WTC11 (cell line): ENCODE measurements around the gene RASGRF2. TPM values are rescaled to one million over a fixed set of nuclear protein-coding genes. Genes with fewer than 3 reads are reported as not detected.

ENCODE experiments used
- ATAC-seq: fragments of 200-7000 bp; cut with Tn5 transposase; 2 replicates; pipeline ENCODE4 v1.10.0; 2021; ENCODE audit warnings: mild to moderate bottlenecking, moderate library complexity
- CTCF ChIA-PET: fragments of 300-600 bp; sonication (Branson Sonifier 250); formaldehyde crosslinking; loops from one replicate; lab custom pipeline; 2021; ENCODE audit warnings: antibody characterized with exemption; lab: Charles Lee
- POLR2A ChIA-PET: fragments of 350-600 bp; sonication (Branson Sonifier 250); formaldehyde crosslinking; loops from one replicate; lab custom pipeline; 2021; ENCODE audit warnings: antibody characterized with exemption; lab: Charles Lee
- DNase-seq: peaks from one replicate; pipeline ENCODE4 v3.0.0; 2021; ENCODE audit warnings: low spot score
- H3K27ac Mint-ChIP-seq: 2 replicates; pipeline ENCODE4 v1.8.0; 2021; ENCODE audit warnings: mixed read lengths
- H3K27me3 Mint-ChIP-seq: 2 replicates; pipeline ENCODE4 v1.8.0; 2021; ENCODE audit warnings: low read depth, mild to moderate bottlenecking, moderate library complexity, mixed read lengths
- H3K36me3 Mint-ChIP-seq: 2 replicates; pipeline ENCODE4 v1.8.0; 2021; ENCODE audit warnings: mixed read lengths
- H3K4me1 Mint-ChIP-seq: 2 replicates; pipeline ENCODE4 v1.8.0; 2022; ENCODE audit warnings: mixed read lengths
- H3K4me3 Mint-ChIP-seq: 2 replicates; pipeline ENCODE4 v1.8.0; 2021; ENCODE audit warnings: mild to moderate bottlenecking, moderate library complexity, mixed read lengths
- H3K9me3 Mint-ChIP-seq: 2 replicates; pipeline ENCODE4 v1.8.0; 2021; ENCODE audit warnings: mixed read lengths
- CBFB ChIP-seq: sonication (generic); formaldehyde crosslinking; IDR thresholded peaks from 2 replicates; pipeline ENCODE4 v1.8.1; 2022; ENCODE audit warnings: mild to moderate bottlenecking, low read depth, missing genetic modification reagents
- CREB1 ChIP-seq: sonication (generic); formaldehyde crosslinking; IDR thresholded peaks from 2 replicates; pipeline ENCODE4 v1.8.0; 2023; ENCODE audit warnings: mild to moderate bottlenecking, missing genetic modification reagents
- KAT7 ChIP-seq: sonication (generic); formaldehyde crosslinking; IDR thresholded peaks from 2 replicates; pipeline ENCODE4 v1.8.1; 2023; ENCODE audit warnings: missing genetic modification reagents, mild to moderate bottlenecking, borderline replicate concordance
- MXD4 ChIP-seq: fragments of 250-450 bp; sonication (Bioruptor Pico); IDR thresholded peaks from 2 replicates; pipeline ENCODE4 v1.8.0; 2021; ENCODE audit warnings: mild to moderate bottlenecking, moderate library complexity, borderline replicate concordance
- MYBL2 ChIP-seq: sonication (generic); formaldehyde crosslinking; IDR thresholded peaks from 2 replicates; pipeline ENCODE4 v1.8.1; 2023; ENCODE audit warnings: mild to moderate bottlenecking, moderate library complexity, missing genetic modification reagents
- NFE2L1 ChIP-seq: sonication (generic); formaldehyde crosslinking; IDR thresholded peaks from 2 replicates; pipeline ENCODE4 v1.8.1; 2023; ENCODE audit warnings: missing genetic modification reagents
- NFYB ChIP-seq: sonication (generic); formaldehyde crosslinking; conservative IDR thresholded peaks from 2 replicates; pipeline ENCODE4 v1.8.0; 2022; ENCODE audit warnings: low read depth, missing genetic modification reagents
- RELA ChIP-seq: sonication (generic); formaldehyde crosslinking; IDR thresholded peaks from 2 replicates; pipeline ENCODE4 v1.8.1; 2022; ENCODE audit warnings: missing genetic modification reagents, mild to moderate bottlenecking, borderline replicate concordance
- RORB ChIP-seq: fragments of 250-450 bp; sonication (Bioruptor Pico); IDR thresholded peaks from 2 replicates; pipeline ENCODE4 v1.9.0; 2021; ENCODE audit warnings: mild to moderate bottlenecking
- SOX15 ChIP-seq: fragments of 250-450 bp; sonication (Bioruptor Pico); IDR thresholded peaks from 2 replicates; pipeline ENCODE4 v1.9.0; 2021; ENCODE audit warnings: mild to moderate bottlenecking
- SP1 ChIP-seq: sonication (generic); formaldehyde crosslinking; conservative IDR thresholded peaks from 2 replicates; pipeline ENCODE4 v1.8.1; 2022; ENCODE audit warnings: missing genetic modification reagents
- TCF7 ChIP-seq: sonication (generic); formaldehyde crosslinking; IDR thresholded peaks from 2 replicates; pipeline ENCODE4 v1.8.0; 2022; ENCODE audit warnings: mild to moderate bottlenecking, low read depth, missing genetic modification reagents, moderate library complexity
- TEAD1 ChIP-seq: sonication (generic); formaldehyde crosslinking; IDR thresholded peaks from 2 replicates; pipeline ENCODE4 v1.8.0; 2022; ENCODE audit warnings: mild to moderate bottlenecking, missing genetic modification reagents
- ZNF263 ChIP-seq: sonication (generic); formaldehyde crosslinking; IDR thresholded peaks from 2 replicates; pipeline ENCODE4 v1.8.1; 2022; ENCODE audit warnings: low read depth, mild to moderate bottlenecking, moderate library complexity, missing genetic modification reagents
- total RNA-seq: library from RNA; stranded (reverse); gene quantifications from 3 replicates; pipeline ENCODE4 v1.2.3, GENCODE V29; 2021
- TF ChIP-seq, protein P1 (sequence below): sonication (generic); formaldehyde crosslinking; IDR thresholded peaks from 2 replicates; pipeline ENCODE4 v1.8.1; 2023; ENCODE audit warnings: mild to moderate bottlenecking, missing genetic modification reagents, moderate library complexity
- TF ChIP-seq, protein P2 (sequence below): sonication (generic); formaldehyde crosslinking; IDR thresholded peaks from 2 replicates; pipeline ENCODE4 v1.8.0; 2022; ENCODE audit warnings: mild to moderate bottlenecking, missing genetic modification reagents
- TF ChIP-seq, protein P3 (sequence below): fragments of 200-600 bp; IDR thresholded peaks from 2 replicates; pipeline ENCODE4 v1.8.0; 2022; ENCODE audit warnings: antibody characterized with exemption
- TF ChIP-seq, protein P4 (sequence below): sonication (generic); formaldehyde crosslinking; conservative IDR thresholded peaks from 2 replicates; pipeline ENCODE4 v1.8.1; 2023; ENCODE audit warnings: mild to moderate bottlenecking, low read depth, missing genetic modification reagents, moderate library complexity
- TF ChIP-seq, protein P5 (sequence below): fragments of 250-450 bp; sonication (Bioruptor Pico); IDR thresholded peaks from 2 replicates; pipeline ENCODE4 v1.9.0; 2021; ENCODE audit warnings: moderate library complexity, mild to moderate bottlenecking, inconsistent platforms, borderline replicate concordance
- TF ChIP-seq, protein P6 (sequence below): sonication (generic); formaldehyde crosslinking; IDR thresholded peaks from 2 replicates; pipeline ENCODE4 v1.8.0; 2023; ENCODE audit warnings: missing genetic modification reagents
- TF ChIP-seq, protein P7 (sequence below): sonication (generic); formaldehyde crosslinking; IDR thresholded peaks from 2 replicates; pipeline ENCODE4 v1.8.1; 2022; ENCODE audit warnings: missing genetic modification reagents, borderline replicate concordance

Gene RASGRF2
- total RNA-seq, 1 experiment from 2014 or later, result 17.6 TPM

DNA sequence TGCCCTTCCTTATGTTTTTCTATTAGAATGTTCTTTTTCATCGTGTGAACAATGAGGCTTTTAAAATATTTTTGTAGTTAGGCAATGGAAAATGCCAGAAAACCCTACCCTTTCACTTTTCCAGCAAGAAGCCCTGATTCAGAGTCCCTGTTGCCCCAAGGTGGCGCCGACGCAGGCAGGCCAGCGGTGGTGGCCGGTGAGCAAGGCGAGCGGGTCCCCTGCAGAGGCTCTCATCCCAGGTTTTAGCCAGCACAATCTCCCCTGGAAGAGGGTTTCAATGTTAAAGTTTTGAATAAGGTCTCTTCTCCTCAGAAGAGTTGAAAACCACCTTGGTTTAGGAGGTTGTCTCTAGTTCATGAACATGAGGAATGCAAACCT is 232.2 kb downstream of the RASGRF2 start:
- no peak for TF ChIP-seq MXD4 (CRISPR knock-in tag)
- TF ChIP-seq TCF7 (CRISPR knock-in tag), result no peak
- TF ChIP-seq, protein P1, sequence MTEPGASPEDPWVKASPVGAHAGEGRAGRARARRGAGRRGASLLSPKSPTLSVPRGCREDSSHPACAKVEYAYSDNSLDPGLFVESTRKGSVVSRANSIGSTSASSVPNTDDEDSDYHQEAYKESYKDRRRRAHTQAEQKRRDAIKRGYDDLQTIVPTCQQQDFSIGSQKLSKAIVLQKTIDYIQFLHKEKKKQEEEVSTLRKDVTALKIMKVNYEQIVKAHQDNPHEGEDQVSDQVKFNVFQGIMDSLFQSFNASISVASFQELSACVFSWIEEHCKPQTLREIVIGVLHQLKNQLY, result no peak
- TF ChIP-seq CBFB, result no peak
- no peak for TF ChIP-seq ZNF263 (CRISPR knock-in tag)
- no peak for TF ChIP-seq NFYB (CRISPR knock-in tag)
- TF ChIP-seq, protein P2, sequence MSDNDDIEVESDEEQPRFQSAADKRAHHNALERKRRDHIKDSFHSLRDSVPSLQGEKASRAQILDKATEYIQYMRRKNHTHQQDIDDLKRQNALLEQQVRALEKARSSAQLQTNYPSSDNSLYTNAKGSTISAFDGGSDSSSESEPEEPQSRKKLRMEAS (CRISPR knock-in tag), result no peak
- TF ChIP-seq, protein P3, sequence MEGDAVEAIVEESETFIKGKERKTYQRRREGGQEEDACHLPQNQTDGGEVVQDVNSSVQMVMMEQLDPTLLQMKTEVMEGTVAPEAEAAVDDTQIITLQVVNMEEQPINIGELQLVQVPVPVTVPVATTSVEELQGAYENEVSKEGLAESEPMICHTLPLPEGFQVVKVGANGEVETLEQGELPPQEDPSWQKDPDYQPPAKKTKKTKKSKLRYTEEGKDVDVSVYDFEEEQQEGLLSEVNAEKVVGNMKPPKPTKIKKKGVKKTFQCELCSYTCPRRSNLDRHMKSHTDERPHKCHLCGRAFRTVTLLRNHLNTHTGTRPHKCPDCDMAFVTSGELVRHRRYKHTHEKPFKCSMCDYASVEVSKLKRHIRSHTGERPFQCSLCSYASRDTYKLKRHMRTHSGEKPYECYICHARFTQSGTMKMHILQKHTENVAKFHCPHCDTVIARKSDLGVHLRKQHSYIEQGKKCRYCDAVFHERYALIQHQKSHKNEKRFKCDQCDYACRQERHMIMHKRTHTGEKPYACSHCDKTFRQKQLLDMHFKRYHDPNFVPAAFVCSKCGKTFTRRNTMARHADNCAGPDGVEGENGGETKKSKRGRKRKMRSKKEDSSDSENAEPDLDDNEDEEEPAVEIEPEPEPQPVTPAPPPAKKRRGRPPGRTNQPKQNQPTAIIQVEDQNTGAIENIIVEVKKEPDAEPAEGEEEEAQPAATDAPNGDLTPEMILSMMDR, result no peak
- no peak for TF ChIP-seq KAT7
- TF ChIP-seq, protein P4, sequence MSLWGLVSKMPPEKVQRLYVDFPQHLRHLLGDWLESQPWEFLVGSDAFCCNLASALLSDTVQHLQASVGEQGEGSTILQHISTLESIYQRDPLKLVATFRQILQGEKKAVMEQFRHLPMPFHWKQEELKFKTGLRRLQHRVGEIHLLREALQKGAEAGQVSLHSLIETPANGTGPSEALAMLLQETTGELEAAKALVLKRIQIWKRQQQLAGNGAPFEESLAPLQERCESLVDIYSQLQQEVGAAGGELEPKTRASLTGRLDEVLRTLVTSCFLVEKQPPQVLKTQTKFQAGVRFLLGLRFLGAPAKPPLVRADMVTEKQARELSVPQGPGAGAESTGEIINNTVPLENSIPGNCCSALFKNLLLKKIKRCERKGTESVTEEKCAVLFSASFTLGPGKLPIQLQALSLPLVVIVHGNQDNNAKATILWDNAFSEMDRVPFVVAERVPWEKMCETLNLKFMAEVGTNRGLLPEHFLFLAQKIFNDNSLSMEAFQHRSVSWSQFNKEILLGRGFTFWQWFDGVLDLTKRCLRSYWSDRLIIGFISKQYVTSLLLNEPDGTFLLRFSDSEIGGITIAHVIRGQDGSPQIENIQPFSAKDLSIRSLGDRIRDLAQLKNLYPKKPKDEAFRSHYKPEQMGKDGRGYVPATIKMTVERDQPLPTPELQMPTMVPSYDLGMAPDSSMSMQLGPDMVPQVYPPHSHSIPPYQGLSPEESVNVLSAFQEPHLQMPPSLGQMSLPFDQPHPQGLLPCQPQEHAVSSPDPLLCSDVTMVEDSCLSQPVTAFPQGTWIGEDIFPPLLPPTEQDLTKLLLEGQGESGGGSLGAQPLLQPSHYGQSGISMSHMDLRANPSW, result no peak
- no peak for TF ChIP-seq SOX15 (CRISPR knock-in tag)
- TF ChIP-seq RORB (CRISPR knock-in tag), result no peak
- TF ChIP-seq, protein P5, sequence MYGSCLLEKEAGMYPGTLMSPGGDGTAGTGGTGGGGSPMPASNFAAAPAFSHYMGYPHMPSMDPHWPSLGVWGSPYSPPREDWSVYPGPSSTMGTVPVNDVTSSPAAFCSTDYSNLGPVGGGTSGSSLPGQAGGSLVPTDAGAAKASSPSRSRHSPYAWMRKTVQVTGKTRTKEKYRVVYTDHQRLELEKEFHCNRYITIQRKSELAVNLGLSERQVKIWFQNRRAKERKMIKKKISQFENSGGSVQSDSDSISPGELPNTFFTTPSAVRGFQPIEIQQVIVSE, result no peak
- TF ChIP-seq RELA (CRISPR knock-in tag), result no peak
- DNase-seq (peak; percentile 35), ATAC-seq (peak; percentile 39)
- H3K9me3 Mint-ChIP-seq, result no peaks in the 10 kb centered on the region
- peaks cover 4% of the 10 kb centered on the region for H3K27me3 Mint-ChIP-seq
- H3K4me1 Mint-ChIP-seq, result peaks cover 42% of the 10 kb centered on the region
- H3K36me3 Mint-ChIP-seq, result no peaks in the 10 kb centered on the region
- ChIA-PET CTCF (interaction anchor here (0.9 to 1.8 kb wide), 4 partner anchors 13 to 505 kb away, joined by 3 to 8 read pairs (median 4); no protein-coding TSS in a partner anchor), POLR2A (no interaction called here)
- H3K4me3 Mint-ChIP-seq, result no peak overlapping the region
- no peak overlapping the region for H3K27ac Mint-ChIP-seq

DNA sequence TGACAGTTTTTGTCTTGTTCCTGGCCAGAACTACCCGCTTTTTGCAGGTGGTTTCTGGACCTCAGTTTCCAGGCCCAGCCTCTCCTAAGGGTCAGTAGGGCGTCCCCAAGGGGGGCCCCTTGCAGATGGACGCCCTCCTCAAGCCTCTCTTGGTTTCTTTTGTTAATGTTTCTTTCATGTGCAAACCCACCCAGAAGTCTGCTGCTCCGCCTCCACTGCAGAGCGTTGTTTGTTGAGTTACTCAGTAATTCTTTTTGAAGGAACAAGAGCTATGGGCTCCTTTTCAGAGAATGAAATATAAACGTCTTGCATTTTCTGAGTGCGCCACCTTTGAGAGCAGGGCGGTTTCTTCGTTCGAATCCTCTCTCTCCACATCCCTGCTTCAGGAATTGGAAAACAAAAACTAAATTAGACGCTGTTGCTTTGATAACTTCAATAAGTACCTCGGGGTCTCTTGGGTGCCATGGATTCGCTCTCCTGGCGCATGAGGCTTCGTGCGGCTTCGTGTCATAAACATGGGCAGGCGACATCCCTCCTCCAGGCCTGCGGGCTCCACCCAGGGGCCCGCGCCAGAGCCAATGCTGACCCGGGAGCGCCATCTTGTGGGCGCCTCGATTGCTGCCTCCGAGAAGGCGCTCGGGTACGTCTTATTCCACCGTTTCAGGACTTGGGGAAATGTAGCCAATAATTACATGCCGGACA is 234.6 kb downstream of the RASGRF2 start:
- Mint-ChIP-seq H3K27me3 (peaks cover 4% of the 10 kb centered on the region), H3K27ac (no peak overlapping the region), H3K4me1 (peaks cover 34% of the 10 kb centered on the region), H3K36me3 (no peaks in the 10 kb centered on the region), H3K9me3 (no peaks in the 10 kb centered on the region), H3K4me3 (peak overlapping the region; percentile 52)
- ChIA-PET CTCF (interaction anchor here (0.6 to 2.3 kb wide), 12 partner anchors 10 to 483 kb away, joined by 3 to 15 read pairs (median 4); no protein-coding TSS in a partner anchor), POLR2A (no interaction called here)
- DNase-seq (peak; percentile 89), ATAC-seq (peak; percentile 95)
- TF ChIP-seq, protein P2 (CRISPR knock-in tag), result peak; percentile 96
- TF ChIP-seq TEAD1 (CRISPR knock-in tag) (0 out of 2 replicates have a peak, but pooled peaks have one; percentile 52), NFE2L1 (CRISPR knock-in tag) (peak; percentile 40; the same call in 1 of the 2 replicates), SP1 (CRISPR knock-in tag) (peak; percentile 34; the same call in 1 of the 2 replicates), CREB1 (no peak), MYBL2 (CRISPR knock-in tag) (0 out of 2 replicates have a peak, but pooled peaks have one; percentile 36)
- TF ChIP-seq, protein P6, sequence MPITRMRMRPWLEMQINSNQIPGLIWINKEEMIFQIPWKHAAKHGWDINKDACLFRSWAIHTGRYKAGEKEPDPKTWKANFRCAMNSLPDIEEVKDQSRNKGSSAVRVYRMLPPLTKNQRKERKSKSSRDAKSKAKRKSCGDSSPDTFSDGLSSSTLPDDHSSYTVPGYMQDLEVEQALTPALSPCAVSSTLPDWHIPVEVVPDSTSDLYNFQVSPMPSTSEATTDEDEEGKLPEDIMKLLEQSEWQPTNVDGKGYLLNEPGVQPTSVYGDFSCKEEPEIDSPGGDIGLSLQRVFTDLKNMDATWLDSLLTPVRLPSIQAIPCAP (CRISPR knock-in tag), result no peak
- TF ChIP-seq, protein P3, result peak; percentile 77
- TF ChIP-seq, protein P7, sequence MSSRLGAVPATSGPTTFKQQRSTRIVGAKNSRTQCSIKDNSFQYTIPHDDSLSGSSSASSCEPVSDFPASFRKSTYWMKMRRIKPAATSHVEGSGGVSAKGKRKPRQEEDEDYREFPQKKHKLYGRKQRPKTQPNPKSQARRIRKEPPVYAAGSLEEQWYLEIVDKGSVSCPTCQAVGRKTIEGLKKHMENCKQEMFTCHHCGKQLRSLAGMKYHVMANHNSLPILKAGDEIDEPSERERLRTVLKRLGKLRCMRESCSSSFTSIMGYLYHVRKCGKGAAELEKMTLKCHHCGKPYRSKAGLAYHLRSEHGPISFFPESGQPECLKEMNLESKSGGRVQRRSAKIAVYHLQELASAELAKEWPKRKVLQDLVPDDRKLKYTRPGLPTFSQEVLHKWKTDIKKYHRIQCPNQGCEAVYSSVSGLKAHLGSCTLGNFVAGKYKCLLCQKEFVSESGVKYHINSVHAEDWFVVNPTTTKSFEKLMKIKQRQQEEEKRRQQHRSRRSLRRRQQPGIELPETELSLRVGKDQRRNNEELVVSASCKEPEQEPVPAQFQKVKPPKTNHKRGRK (CRISPR knock-in tag), result no peak
